Mucosa of descending colon (tissue), 3 donors: ENCODE measurements around the gene FIGLA. TPM values are rescaled to one million over a fixed set of nuclear protein-coding genes. Genes with fewer than 3 reads are reported as not detected.

Experiments used
- ATAC-seq: fragments of 200-7000 bp; cut with Tn5 transposase; one replicate; pipeline ENCODE4 v1.9.1; 2020; ENCODE audit warnings: mild to moderate bottlenecking, moderate library complexity
- DNase-seq, 3 donors: peaks; one replicate each; pipeline ENCODE4 v3.0.0-alpha.2; 2020
- H3K36me3 ChIP-seq: fragments of 200-600 bp; one replicate; pipeline ENCODE4 v1.8.0; 2021; ENCODE audit warnings: low read depth, mild to moderate bottlenecking
- H3K4me1 ChIP-seq: fragments of 200-600 bp; one replicate; pipeline ENCODE4 v1.8.0; 2021; ENCODE audit warnings: low read depth, mild to moderate bottlenecking
- H3K4me3 ChIP-seq: fragments of 200-600 bp; one replicate; pipeline ENCODE4 v1.8.0; 2021; ENCODE audit warnings: mild to moderate bottlenecking
- H3K9me3 ChIP-seq: fragments of 200-600 bp; one replicate; pipeline ENCODE4 v1.8.0; 2021; ENCODE audit warnings: mild to moderate bottlenecking
- intact Hi-C, 2 donors: fragments of 100-400 bp; cut with DNase I in 1 of 2; cut with micrococcal nuclease in 1 of 2; formaldehyde crosslinking; loops; one replicate each; pipeline versions ENCODE4 v1.11.0 to v1.11.1; 2022; cut with DNase I, micrococcal nuclease
- total RNA-seq, 3 donors: library from RNA; stranded (reverse); fragmentation: NEBNext Ultra II Directional in 2 of 3; extraction: Animal tissue kit (Norgen Biotek cat#: 25700) in 2 of 3; gene quantifications; one replicate each; pipeline versions ENCODE4 v1.2.1 to v1.2.4, GENCODE V29; 2021 to 2023
- TF ChIP-seq, protein P1 (sequence below): fragments of 200-600 bp; IDR thresholded peaks from one replicate; pipeline ENCODE4 v1.8.0; 2022; ENCODE audit warnings: antibody characterized with exemption, mild to moderate bottlenecking
- donor health status: DM: no; HTN: no; CAD: no; lungs with moderate emphysema.
- donor health status: DM: no; HTN: no; CAD: no.
- donor health status: DM: no; HTN: yes; CAD: no.

Gene FIGLA
- total RNA-seq, 3 donors from 2014 or later, result not detected

DNA sequence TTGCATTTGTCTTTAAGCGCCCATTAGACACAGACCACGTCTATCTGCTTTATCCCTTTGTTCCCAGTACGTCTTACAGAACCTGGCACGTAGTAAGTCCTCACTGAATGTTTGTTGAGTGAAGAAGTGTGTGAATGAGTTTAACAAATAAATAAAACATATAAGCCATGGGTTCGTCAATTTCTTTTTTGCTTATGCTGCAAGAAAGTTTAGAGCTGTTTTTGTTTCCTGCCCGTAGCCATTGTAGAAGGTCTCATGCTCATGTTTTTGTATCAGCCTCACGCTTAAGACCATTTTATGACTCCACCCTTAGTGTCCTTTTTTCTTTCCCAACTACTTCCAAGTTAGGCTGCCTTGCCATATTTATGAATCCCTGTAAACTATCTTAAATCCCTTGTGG, 24.9 kb downstream of the FIGLA start:
- no peaks in the 10 kb centered on the region for H3K9me3 ChIP-seq
- H3K4me1 ChIP-seq, result peaks cover 11% of the 10 kb centered on the region
- no peaks in the 10 kb centered on the region for H3K36me3 ChIP-seq
- intact Hi-C loops, result no loop called here
- H3K4me3 ChIP-seq, result no peak overlapping the region
- no peak for DNase-seq
- no peak for ATAC-seq
- TF ChIP-seq, protein P1, sequence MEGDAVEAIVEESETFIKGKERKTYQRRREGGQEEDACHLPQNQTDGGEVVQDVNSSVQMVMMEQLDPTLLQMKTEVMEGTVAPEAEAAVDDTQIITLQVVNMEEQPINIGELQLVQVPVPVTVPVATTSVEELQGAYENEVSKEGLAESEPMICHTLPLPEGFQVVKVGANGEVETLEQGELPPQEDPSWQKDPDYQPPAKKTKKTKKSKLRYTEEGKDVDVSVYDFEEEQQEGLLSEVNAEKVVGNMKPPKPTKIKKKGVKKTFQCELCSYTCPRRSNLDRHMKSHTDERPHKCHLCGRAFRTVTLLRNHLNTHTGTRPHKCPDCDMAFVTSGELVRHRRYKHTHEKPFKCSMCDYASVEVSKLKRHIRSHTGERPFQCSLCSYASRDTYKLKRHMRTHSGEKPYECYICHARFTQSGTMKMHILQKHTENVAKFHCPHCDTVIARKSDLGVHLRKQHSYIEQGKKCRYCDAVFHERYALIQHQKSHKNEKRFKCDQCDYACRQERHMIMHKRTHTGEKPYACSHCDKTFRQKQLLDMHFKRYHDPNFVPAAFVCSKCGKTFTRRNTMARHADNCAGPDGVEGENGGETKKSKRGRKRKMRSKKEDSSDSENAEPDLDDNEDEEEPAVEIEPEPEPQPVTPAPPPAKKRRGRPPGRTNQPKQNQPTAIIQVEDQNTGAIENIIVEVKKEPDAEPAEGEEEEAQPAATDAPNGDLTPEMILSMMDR, result no peak

DNA sequence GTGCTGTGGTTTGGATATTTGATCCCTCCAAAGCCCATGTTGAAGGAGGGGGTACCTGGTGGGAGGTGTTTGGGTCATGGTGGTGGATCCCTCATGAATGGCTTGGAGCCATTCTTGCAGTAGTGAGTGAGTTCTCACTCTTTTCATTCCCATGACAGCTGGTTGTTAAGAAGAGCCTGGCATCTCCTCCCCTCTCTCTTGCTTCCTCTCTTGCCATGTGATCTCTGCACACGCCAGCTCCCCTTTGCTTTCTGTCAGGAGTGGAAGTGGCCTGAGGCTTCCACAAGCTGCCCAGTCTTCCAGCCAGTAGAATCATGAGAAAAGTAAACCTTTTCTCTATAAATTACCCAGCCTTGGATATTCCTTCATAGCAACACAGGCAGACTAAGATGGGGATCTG, 31.0 kb downstream of the FIGLA start:
- intact Hi-C loops, result no loop called here
- no peak overlapping the region for H3K4me3 ChIP-seq
- H3K9me3 ChIP-seq, result no peaks in the 10 kb centered on the region
- no peaks in the 10 kb centered on the region for H3K36me3 ChIP-seq
- no peaks in the 10 kb centered on the region for H3K4me1 ChIP-seq
- ATAC-seq, result no peak
- TF ChIP-seq, protein P1, result no peak
- no peak for DNase-seq

DNA sequence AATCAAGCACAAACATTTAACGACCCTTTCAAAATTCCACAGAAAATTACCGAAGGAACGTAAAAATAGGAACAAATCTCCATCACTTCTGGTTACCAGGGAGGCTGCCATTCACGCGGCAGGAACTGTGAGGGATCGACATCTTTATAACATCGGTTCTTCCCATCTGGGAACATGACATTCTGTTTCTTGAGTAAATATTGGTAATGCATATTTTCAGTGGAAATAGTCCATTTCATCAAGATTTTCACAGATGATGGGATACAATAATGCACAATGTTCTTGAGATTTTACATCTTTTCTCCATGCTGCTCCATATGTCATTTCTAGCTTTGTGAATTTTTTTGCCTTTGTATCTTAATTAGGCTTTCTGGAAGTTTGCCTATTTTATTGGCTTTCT, 32.5 kb downstream of the FIGLA start:
- Histone ChIP-seq H3K9me3 (no peaks in the 10 kb centered on the region), H3K36me3 (no peaks in the 10 kb centered on the region), H3K4me1 (no peaks in the 10 kb centered on the region), H3K4me3 (no peak overlapping the region)
- ATAC-seq (no peak), DNase-seq (no peak)
- TF ChIP-seq, protein P1, result no peak
- intact Hi-C loops, result no loop called here

DNA sequence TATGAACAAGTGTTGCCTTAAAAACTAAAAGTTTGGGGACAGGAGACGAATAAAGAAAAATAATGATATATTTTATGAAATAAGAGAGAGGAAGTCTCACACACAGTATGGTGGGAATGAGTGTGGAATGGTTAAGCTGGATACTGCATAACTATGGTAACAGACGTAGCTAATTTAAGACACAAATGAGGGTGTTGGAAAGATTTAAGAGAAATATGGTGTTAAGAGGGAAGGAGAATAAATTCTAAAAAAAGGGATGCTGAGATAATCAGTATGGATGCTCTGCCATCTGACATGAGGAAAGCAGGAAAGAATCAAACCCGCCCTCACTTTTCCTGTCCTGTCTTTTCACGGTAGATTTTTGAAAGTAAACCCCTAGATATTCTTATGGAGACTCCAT, 33.1 kb downstream of the FIGLA start:
- intact Hi-C loops, result no loop called here
- TF ChIP-seq, protein P1, result no peak
- H3K4me3 ChIP-seq, result no peak overlapping the region
- no peaks in the 10 kb centered on the region for H3K4me1 ChIP-seq
- ATAC-seq (no peak), DNase-seq (no peak)
- no peaks in the 10 kb centered on the region for H3K36me3 ChIP-seq
- H3K9me3 ChIP-seq, result no peaks in the 10 kb centered on the region

DNA sequence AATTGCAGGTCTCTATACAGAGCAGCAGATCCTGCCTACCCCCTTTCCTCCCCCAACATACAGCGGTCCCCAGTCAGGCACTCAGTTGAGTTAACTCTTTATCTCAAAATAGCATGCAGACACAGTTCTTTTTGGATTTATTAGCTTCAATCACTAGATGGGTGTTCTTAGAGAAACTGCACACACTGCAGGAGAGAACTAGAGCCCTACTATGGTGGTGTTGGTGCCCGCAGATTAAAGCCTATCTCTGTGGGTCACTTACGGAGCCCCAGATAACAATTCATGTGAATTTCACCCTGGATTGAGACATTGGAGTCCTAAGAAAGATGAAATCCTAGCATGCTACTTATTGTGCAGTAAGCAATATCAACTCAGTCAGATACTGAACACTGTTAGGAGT, 34.3 kb downstream of the FIGLA start:
- H3K4me3 ChIP-seq, result no peak overlapping the region
- intact Hi-C loops, result no loop called here

More for the DNA sequence above, 34.3 kb downstream of the FIGLA start:
- no peak for ATAC-seq
- no peak for DNase-seq
- TF ChIP-seq, protein P1, result no peak
- no peaks in the 10 kb centered on the region for H3K4me1 ChIP-seq
- no peaks in the 10 kb centered on the region for H3K9me3 ChIP-seq
- no peaks in the 10 kb centered on the region for H3K36me3 ChIP-seq
